ENCODE results near the gene IL16. TPM values are rescaled to one million over a fixed set of nuclear protein-coding genes. Genes with fewer than 3 reads are reported as not detected.
A peak's percentile ranks its signal among the peaks of the same experiment; 100 is the strongest.

IL16 gene
- total and polyA plus RNA-seq, 2 donors, result 10.6 to 20.7 TPM

GRCh38 chr15:81259760-81260298 lies 63.1 kb downstream of the IL16 start:
- no peak for DNase-seq (ENCODE audit: extremely low spot score)
- no peak overlapping the region for H3K4me3 ChIP-seq (ENCODE audit: low read depth, low read length)
- no peaks in the 10 kb centered on the region for H3K36me3 ChIP-seq (ENCODE audit: insufficient read depth)
- H3K27ac ChIP-seq (ENCODE audit: low read depth), result no peak overlapping the region
- 75% methylated on average over 4 of the region's 4 CpGs for WGBS
- no peaks in the 10 kb centered on the region for H3K4me1 ChIP-seq (ENCODE audit: insufficient read depth)

DNA sequence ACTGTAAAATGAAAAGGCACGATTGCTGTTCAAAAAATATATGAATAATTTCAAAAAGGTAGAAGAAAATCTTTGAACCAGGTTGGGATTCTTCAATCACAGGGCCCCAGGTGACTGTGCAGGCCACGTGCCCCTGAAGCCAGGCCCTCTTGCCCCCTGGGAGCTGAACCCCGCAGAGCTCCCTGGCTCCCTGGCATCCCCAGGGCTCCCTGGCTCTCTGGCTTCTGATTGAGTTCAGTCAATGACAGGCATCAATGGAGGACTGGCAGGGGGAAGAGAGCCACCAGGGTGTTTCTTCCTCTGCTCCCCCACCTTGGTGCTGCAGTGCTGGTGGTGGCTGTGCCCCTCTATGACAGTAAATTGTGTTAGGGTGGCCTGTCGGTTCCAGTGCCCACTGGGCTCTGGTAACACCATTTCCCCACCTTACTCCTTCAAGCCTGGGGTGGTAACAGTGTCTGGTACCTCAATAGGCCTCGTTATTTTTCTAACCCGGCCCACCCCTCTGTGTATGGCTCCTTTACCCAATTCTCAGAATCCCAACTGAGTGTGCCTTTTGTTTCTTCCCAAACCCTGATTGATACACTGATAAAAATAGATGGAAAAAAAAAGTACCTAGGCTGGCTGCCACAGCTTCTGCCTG lies 64.6 kb downstream of the IL16 start:
- no peak overlapping the region for H3K4me3 ChIP-seq (ENCODE audit: low read depth, low read length)
- no peak overlapping the region for H3K27ac ChIP-seq (ENCODE audit: low read depth)
- 76% methylated on average over 6 of the region's 6 CpGs for WGBS
- H3K36me3 ChIP-seq (ENCODE audit: insufficient read depth), result no peaks in the 10 kb centered on the region
- no peak for DNase-seq (ENCODE audit: extremely low spot score)
- no peaks in the 10 kb centered on the region for H3K4me1 ChIP-seq (ENCODE audit: insufficient read depth)

GRCh38 chr15:81263477-81263876 lies 66.8 kb downstream of the IL16 start:
- Histone ChIP-seq H3K27ac (ENCODE audit: low read depth) (no peak overlapping the region), H3K4me1 (ENCODE audit: insufficient read depth) (no peaks in the 10 kb centered on the region), H3K4me3 (ENCODE audit: low read depth, low read length) (no peak overlapping the region), H3K36me3 (ENCODE audit: insufficient read depth) (no peaks in the 10 kb centered on the region)
- no peak for DNase-seq (ENCODE audit: extremely low spot score)
- 91% methylated on average over 4 of the region's 4 CpGs for WGBS

DNA sequence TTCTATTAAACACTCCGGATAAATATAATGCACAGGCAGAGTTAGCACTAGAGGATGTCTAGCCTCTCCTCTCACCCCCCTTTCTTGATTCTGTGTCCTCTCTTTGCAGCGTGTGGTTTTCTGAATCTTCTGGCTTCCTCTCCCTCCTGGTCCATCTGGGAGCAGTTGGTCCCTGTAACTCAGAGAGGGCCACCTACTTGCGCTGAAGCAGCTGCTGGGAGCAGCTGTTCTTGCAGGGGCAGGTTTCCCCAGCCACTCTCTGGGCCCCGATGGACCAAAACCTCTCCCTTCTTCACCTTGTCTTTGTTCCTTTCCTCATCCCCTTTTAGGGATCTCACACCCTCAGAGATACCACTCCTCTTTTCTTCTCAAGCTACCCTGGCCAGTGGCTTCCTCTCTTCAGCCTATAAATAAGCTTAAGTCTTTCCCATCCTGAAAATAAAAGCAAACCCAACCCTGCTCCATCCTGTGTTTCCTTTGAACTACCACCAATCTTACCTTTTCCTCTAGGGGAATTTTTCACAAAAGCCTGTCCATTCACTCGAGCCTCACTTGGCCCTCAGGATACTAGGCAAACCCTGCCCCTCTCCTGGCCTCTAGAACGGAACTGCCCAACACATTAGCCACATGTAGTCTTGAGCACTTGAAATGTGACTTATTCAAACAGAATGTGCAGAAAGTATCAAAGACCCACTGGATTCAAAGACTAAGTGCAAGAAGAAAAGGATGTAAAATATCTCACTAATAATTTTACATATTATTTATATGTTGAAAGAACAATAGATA lies 67.6 kb downstream of the IL16 start:
- no peaks in the 10 kb centered on the region for H3K4me1 ChIP-seq (ENCODE audit: insufficient read depth)
- H3K36me3 ChIP-seq (ENCODE audit: insufficient read depth), result no peaks in the 10 kb centered on the region
- DNase-seq (ENCODE audit: extremely low spot score), result no peak
- H3K4me3 ChIP-seq (ENCODE audit: low read depth, low read length), result no peak overlapping the region
- H3K27ac ChIP-seq (ENCODE audit: low read depth), result no peak overlapping the region
- WGBS, result 79% methylated on average over 6 of the region's 6 CpGs

DNA sequence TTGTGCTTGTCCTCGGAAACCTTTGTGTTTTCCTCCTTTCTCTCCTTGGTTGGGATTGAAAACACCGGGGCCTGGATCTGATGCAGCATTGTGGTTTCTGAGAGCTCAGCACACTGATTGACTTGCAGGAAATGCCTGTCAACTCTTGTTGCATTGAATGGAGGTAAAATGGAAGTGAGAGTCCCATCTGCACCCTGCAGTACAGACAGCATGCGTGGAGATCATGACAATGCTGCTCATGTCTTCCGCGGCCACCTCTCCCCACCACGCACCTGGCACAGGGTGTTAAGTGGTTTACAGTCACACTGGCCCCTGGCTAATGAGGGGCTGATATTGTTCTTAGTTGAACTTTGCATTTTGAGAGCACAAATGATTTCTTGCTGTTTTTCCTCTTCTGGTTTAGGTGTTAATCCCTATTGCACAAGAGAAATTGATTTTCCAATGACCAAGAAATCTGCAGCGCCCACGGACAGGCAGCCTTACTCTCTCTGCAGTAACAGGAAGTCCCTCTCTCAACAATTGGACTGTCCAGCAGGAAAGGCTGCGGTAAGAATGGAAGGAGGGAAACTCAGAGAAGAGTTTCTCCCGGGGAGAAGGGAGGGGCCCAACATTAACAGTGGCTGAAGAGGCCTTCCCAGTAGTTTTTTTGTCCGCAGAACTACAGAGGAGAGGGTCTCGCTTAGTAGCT lies 68.7 kb downstream of the IL16 start:
- no peak overlapping the region for H3K4me3 ChIP-seq (ENCODE audit: low read depth, low read length)
- WGBS, result 52% methylated on average over 12 of the region's 12 CpGs
- no peaks in the 10 kb centered on the region for H3K36me3 ChIP-seq (ENCODE audit: insufficient read depth)
- no peaks in the 10 kb centered on the region for H3K4me1 ChIP-seq (ENCODE audit: insufficient read depth)
- DNase-seq (ENCODE audit: extremely low spot score), result no peak
- H3K27ac ChIP-seq (ENCODE audit: low read depth), result no peak overlapping the region

GRCh38 chr15:81265944-81266775 lies 69.5 kb downstream of the IL16 start:
- DNase-seq (ENCODE audit: extremely low spot score), result peak; percentile 40
- Histone ChIP-seq H3K36me3 (ENCODE audit: insufficient read depth) (no peaks in the 10 kb centered on the region), H3K4me1 (ENCODE audit: insufficient read depth) (no peaks in the 10 kb centered on the region), H3K4me3 (ENCODE audit: low read depth, low read length) (no peak overlapping the region), H3K27ac (ENCODE audit: low read depth) (no peak overlapping the region)
- 6% methylated on average over 14 of the region's 14 CpGs for WGBS

- Histone ChIP-seq H3K36me3 (ENCODE audit: insufficient read depth) (no peaks in the 10 kb centered on the region), H3K4me1 (ENCODE audit: insufficient read depth) (no peaks in the 10 kb centered on the region), H3K4me3 (ENCODE audit: low read depth, low read length) (no peak overlapping the region), H3K27ac (ENCODE audit: low read depth) (no peak overlapping the region)
- WGBS, result 93% methylated on average over 5 of the region's 5 CpGs
- no peak for DNase-seq (ENCODE audit: extremely low spot score)
These were observed 71.7 kb downstream of the IL16 start for GRCh38 chr15:81268340-81268739.

- 90% methylated on average over 10 of the region's 10 CpGs for WGBS
- no peaks in the 10 kb centered on the region for H3K4me1 ChIP-seq (ENCODE audit: insufficient read depth)
- no peak overlapping the region for H3K4me3 ChIP-seq (ENCODE audit: low read depth, low read length)
- no peaks in the 10 kb centered on the region for H3K36me3 ChIP-seq (ENCODE audit: insufficient read depth)
- no peak for DNase-seq (ENCODE audit: extremely low spot score)
- H3K27ac ChIP-seq (ENCODE audit: low read depth), result no peak overlapping the region
These were observed 72.4 kb downstream of the IL16 start for GRCh38 chr15:81268881-81269601.

- WGBS, result 85% methylated on average over 3 of the region's 3 CpGs
- Histone ChIP-seq H3K4me1 (ENCODE audit: insufficient read depth) (no peaks in the 10 kb centered on the region), H3K36me3 (ENCODE audit: insufficient read depth) (no peaks in the 10 kb centered on the region), H3K27ac (ENCODE audit: low read depth) (no peak overlapping the region), H3K4me3 (ENCODE audit: low read depth, low read length) (no peak overlapping the region)
- no peak for DNase-seq (ENCODE audit: extremely low spot score)
These were observed 73.5 kb downstream of the IL16 start for GRCh38 chr15:81270188-81270587.

GRCh38 chr15:81270781-81271491 lies 74.3 kb downstream of the IL16 start:
- Histone ChIP-seq H3K36me3 (ENCODE audit: insufficient read depth) (no peaks in the 10 kb centered on the region), H3K4me3 (ENCODE audit: low read depth, low read length) (no peak overlapping the region), H3K27ac (ENCODE audit: low read depth) (no peak overlapping the region), H3K4me1 (ENCODE audit: insufficient read depth) (no peaks in the 10 kb centered on the region)
- WGBS, result 73% methylated on average over 11 of the region's 11 CpGs
- no peak for DNase-seq (ENCODE audit: extremely low spot score)

- no peak for DNase-seq (ENCODE audit: extremely low spot score)
- no peak overlapping the region for H3K4me3 ChIP-seq (ENCODE audit: low read depth, low read length)
- H3K36me3 ChIP-seq (ENCODE audit: insufficient read depth), result no peaks in the 10 kb centered on the region
- WGBS, result 90% methylated on average over 12 of the region's 12 CpGs
- no peak overlapping the region for H3K27ac ChIP-seq (ENCODE audit: low read depth)
- H3K4me1 ChIP-seq (ENCODE audit: insufficient read depth), result no peaks in the 10 kb centered on the region
These were observed 75.3 kb downstream of the IL16 start for GRCh38 chr15:81271761-81272644.
